ENCODE data around the gene MEIOSIN.

GRCh38 chr19:45715139-45715538, 18.1 kb upstream of the MEIOSIN start:
- TF ChIP-seq, protein P1, sequence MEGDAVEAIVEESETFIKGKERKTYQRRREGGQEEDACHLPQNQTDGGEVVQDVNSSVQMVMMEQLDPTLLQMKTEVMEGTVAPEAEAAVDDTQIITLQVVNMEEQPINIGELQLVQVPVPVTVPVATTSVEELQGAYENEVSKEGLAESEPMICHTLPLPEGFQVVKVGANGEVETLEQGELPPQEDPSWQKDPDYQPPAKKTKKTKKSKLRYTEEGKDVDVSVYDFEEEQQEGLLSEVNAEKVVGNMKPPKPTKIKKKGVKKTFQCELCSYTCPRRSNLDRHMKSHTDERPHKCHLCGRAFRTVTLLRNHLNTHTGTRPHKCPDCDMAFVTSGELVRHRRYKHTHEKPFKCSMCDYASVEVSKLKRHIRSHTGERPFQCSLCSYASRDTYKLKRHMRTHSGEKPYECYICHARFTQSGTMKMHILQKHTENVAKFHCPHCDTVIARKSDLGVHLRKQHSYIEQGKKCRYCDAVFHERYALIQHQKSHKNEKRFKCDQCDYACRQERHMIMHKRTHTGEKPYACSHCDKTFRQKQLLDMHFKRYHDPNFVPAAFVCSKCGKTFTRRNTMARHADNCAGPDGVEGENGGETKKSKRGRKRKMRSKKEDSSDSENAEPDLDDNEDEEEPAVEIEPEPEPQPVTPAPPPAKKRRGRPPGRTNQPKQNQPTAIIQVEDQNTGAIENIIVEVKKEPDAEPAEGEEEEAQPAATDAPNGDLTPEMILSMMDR (optimal IDR thresholded peaks at IDR 0.05 in 1 of 3, IDR thresholded peaks at IDR 0.05 in 1 of 3, conservative IDR thresholded peaks at IDR 0.05 in 1 of 3; ENCODE audit: extremely low read depth in 1 of 3, insufficient read depth in 2 of 3, low read length in 3 of 3) = no peak
- no peak for TF ChIP-seq EZH2 (IDR thresholded peaks at IDR 0.05; ENCODE audit: low read length)

All from keratinocyte (primary cell).